ENCODE data around the gene TMEM201.
A peak's percentile ranks its signal among the peaks of the same experiment; 100 is the strongest.

Gene TMEM201

DNA sequence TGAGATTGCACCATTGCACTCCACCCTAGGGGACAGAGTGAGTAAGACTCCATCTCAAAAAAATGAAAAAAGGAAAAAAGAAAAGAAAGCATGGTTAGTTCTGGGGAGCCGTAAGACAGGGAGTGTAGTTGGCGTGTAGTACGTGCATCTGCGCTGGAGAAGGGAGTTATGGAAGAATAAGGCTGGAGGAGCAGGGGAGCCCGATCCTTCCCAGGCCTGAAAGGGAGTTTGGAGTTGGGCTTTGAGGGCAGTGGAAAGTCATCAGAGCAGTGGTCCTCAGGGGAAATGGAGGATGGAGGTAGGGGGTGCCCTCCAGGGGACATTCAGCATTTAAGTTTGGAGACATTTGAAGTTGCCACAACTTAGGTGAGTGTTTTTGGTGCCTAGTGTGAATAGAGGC is 11.3 kb upstream of the TMEM201 start:
- no peak for DNase-seq (ENCODE audit: low read depth)

DNA sequence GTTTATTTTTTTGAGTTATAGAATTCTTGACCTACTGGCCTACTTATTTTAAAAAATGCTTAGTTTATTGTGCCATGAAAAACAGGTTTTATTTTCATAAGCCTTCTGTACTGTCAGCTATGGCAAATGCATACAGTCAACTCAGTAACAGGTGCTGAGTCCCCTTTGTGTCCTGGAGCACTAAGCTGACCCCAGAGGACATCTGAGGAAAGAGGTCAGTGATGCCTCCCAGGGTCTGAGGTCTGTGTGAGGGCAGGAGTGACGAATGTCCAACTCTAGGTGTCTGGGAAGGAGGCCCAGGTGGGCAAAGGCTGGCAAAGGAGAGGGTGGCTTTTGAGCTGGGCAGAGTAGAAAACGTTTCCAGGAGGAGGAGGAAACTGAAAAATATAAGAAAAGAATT is 7.8 kb upstream of the TMEM201 start:
- no peak for DNase-seq (ENCODE audit: low read depth)

DNA sequence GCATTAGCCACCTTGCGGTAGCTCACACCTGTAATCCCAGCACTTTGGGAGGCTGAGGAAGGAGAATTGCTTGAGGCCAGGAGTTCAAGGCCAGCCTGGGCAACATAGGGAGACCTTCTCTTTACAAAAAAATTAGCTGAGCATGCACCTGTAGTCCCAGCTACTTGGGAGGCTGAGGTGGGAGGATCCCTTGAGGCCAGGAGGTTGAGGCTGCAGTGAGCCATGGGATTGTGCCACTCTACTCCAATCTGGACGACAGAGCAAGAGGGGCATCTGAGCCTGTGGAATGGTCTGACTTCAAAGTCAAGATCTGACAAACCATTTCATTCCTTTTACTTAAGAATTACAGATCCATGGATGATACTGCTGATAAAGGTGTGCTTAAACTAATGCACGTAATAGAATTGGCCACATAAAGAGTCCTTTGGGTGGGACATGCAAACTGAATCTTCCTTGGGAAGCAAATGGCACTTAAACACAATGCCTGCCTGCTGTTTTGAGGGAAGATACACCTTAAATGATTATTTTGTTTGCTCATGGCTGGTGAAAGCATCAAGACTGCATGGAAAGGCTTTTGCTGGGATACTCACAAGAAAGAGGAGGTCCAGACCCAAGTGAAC is 2.5 kb upstream of the TMEM201 start:
- DNase-seq (ENCODE audit: low read depth), result no peak

DNA sequence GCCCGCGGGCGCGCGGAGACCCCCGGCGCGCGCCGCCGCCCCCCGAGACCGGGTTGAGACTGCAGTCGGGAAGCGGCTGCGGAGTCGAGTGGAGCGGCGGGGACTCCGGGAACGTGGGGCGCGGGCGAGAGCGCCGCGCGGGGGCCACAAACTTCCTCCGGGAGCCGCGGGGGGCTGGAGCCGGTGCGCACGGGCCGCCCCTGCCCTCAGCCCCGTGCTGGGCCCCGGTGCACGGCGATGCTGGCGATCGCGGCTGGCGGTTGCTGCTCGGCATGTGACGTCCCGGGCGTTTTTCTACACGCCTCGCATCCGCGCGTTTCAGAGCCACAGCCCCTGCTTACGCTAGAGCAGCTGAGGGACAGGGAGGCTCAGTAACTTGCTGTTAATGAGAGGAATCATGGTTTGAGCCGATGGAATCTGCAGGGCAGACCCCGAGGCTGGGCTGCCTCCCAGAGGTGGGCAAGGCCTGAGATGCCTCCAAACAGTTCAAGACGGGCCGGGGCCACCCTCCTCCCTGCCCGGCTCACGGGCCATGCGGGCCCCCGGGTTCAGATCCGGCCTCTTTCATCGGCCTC is 520 bp downstream of the TMEM201 start:
- DNase-seq (ENCODE audit: low read depth), result no peak

DNA sequence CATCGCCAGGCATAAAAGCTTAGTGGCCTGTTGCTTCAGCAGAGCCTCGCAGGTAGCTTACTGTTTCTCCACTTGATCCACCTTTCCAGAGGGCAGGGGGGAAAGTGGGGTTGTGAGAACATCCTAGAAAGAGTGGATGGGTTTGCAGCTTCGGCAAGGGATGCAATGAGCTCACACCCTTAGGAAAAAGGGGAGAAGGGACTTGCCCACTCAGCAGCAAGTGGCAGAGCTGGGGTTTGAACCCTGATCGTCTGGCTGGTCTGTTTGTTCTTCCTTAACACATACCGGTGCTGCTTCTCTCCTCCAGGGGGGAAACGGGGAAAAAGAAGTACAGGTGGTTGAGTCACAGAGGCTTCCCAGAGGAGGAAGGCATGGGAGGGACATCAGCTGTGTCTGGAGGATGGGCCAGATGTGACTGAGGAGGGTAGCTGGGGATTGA is 1.0 kb downstream of the TMEM201 start:
- DNase-seq (ENCODE audit: low read depth), result no peak

DNA sequence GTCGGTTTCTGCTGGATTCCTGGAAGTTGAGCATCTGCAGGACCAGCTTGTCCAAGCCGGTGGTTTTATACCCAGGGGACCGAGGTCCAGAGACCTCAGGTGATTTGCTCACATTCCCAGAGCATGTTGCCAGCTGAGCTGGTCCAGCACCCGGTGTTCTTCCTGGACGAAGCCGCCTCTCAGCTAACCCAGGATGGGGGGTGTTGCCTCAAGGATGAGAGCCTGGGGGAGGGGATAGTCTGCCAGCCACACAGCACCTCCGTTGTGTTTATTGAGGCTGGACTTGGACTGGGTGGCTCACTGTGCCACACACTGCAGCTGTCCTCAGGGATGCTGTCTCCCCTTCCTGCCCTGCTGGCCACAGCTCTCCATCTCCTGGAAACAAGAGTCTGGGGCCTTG is 1.5 kb downstream of the TMEM201 start:
- no peak for DNase-seq (ENCODE audit: low read depth)

DNA sequence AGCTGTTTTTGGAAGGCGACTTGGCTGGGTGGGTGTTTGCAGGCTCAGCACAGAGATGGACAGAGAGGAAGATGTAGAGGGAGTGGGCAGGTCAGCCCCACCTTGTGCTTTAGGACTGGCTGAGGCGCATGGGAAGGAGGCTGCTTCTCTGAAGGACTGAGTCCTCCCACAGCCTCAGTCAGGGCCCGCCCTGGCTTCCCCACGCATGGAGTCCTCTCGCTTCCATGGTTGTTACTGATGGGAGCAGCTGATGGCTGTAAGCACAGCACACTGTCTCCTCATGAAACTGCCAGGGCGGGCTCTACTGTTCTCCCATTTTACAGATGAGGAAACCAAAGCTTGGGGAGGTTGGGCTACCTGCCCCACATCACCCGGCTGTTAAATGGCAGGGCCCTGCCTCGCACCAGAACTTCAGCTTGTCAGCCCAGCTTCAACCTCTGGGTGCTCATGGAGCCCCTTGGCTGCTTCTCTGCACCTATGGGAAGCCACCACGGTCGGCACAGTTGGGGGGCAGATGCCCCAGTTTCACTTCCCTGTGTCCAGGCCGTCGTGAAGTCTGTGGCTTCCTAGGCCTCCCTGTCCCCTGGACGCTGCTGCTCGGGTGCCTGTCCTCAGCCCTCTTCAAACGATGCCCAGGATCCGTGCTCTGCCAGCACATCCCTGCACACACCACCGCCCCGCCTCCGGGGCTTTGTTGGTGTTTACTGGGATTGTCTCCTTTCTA is 2.4 kb downstream of the TMEM201 start:
- no peak for DNase-seq (ENCODE audit: low read depth)

DNA sequence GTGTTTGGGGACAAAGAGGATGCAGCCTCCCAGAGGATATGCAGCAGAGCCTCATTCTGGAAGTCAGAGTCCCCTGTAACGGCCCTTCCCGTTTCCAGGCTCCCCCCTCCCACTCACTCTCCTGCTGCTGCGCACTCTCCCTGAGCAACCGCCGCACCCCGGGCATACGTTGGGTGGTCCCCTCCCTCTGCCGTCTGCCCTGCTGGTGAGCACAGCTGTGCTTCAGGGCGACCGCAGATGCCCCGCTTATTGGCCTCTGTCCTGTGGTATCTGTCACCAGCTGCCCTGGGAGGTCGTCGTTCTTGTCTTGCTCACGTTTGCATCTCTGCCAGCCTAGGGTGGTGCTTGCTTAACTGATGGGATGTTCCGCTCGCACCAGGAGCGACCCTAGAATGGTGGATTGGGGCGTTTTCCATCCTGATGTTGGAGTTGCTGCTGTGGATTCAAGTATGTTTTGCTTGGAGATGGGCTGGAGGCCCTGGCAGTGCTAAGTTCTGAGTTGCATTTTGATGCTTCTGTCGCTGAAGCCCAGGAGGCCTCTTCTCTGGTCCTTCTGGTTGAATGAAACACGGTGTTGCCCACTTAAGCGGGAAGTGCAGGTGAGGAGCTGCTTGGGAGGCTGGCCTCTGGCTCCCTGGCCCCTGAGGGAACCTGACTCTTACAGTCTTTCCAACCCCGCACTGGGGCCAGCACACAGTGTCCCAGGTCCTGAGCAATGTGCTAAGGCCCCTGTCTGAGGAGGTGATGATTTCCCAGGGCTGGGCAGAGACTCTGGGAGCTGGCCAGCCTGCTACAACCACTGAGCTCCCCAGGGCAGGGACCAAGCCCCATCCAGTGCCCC is 3.2 kb downstream of the TMEM201 start:
- DNase-seq (ENCODE audit: low read depth), result no peak

DNA sequence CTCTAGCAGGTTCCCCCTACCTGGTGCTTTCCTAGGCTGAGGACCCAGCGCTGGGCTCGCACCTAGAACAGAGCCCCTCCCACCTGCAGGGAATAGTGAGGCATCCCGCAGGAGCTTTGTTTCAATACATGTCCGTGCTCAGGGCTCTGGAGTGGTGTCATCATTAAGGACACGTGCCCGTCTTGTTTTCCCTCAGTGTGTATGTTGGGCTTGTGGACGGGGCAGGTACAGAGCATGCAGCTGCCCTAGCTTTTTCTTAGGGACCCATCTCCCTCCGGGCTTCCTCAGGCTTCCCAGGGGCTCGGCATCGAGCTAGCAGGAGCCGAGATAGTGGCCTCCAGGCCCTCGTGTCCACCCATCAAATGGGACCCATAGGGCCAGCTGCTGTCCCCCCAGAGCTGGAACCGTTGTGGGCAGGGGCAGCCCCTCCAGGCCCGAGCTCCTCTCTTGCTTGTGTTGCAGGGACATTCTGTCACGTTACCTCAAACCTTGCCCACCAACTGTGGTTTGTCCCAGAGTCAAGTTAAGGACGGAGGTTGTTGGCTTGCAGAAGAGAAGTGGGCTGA is 3.9 kb downstream of the TMEM201 start:
- DNase-seq (ENCODE audit: low read depth), result no peak

DNA sequence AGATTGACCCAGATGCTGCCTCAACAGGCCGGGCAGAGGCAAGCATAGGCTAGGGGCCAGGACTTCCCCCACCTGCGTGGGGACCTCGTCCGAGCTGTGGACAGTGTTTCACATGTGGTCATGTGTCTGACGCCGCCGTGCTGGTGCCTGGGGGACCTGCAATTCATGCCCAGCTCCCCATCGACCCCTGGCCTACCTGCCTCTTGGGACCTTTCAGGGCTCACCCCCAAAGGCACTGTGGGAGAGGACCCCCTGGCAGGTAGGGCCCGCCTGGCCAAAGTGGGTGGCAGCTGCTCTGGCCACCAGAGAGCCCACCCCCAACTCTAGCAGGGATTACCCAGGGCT is 4.4 kb downstream of the TMEM201 start:
- no peak for DNase-seq (ENCODE audit: low read depth)

DNA sequence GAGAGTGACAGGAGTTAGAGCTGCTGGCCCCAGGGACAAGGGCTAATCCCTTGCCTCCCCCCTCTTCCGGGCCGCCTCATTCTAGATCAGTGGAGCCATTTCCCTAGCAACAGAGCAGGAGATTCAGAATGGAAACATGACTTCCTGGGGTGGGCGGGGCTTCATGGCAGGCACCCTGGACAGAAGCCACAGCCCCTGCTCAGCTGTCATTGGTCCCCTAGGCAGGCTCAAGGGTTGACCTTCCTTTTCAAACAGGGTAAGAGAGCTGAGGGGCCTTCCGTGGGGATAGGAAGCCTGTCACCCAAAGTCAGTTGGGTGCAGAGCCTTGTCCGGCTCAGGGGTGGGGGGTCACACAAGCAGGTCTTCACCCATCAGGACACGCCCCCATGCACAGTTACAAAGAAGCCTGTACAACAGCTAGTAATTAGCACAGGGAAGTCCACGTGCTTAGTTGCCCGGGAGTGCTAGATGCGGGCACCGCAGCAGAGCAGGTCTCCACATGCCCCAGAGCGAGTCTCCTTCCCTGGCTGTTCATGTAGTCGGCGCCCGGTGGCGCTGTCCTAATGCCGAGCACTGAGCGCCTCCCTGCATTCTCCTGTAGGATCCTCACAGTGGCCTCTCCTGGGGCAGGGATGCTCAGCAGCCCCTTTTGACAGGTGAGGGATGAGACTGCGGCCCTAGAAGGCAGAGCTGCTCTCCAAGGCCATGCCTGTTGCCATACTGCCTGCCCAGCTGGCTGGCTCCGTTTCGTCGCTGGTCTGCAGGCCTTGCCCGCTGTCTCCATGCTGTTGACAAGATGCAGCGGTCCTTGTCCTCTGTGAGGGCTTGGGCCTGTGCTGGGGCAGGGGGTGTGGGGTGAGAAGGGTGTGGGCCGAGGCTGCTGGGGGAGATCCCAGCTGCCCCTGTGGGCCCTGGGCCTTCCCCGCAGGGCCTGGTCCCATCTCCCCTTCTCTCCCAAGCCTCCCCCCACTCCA is 5.1 kb downstream of the TMEM201 start:
- DNase-seq (ENCODE audit: low read depth), result peak; percentile 37

DNA sequence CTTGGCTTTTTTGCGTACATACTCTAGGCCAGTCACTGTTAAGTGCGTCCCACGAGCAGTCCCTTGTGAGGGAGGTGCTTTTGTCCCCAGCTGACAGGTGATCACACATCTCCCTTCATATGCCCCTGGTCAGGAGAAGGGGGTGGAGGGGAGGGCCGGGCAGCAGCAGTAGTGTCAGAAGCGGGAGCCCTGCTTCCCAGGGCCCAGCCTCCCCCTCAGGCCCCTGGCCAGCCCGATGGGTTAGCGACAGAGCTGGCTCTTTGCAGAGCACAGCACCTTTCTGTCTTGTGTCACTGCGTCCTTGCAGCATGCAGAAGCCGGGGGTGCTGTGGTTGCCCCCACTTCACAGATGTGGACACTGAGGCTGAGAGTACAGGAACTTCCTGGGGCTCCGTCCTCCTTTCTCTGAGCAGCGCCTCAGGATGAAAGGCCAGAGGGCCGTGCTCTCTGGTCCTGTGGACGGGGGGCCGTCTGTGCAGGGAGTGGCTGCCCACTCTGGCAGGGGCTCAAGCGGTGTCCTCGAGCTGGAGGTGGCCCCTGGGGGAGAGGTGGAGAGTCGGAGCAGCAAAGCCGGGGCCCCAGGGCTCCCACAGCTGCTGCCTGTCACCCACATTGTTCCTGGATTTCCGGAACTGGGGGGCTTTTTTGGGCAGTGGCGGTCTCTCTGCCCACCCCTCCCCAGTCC is 5.9 kb downstream of the TMEM201 start:
- no peak for DNase-seq (ENCODE audit: low read depth)

DNA sequence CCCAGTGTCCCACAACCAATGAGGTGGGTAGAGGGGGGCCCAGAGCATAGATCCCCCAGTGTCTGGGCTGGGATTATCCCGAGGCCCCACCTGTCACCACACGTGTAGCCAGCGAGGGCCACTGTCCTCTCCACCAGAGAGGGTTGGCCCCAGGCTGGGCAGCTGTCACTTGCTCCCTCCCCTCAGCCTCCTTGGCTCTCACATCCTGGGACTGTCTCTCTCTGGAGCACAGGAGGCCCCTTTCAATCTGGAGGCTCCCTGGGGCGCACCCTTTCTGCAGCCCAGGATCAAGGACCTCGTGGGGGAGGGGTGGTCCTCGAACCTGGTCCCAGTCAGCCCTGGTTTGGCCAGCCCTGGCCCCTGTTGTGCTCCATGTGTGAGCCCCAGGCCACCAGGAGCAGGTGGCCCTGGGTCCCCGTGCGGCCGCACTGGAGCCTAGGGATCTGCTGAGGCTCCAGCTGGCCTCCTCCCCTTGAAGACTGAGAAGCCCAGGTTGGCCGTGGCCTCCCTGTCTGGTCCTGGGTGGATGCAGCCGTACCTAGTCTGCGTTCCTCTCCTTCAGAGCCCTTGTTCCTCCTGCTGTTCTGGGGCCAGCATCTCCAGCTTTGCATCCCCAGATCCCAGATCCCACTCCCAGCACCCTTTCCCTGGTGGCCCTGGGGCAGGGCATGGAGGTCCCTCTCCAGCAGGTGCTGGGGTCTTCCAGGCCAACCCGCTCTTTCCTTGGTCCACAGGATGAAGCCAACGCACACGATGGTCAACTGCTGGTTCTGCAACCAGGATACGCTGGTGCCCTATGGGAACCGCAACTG is 6.7 kb downstream of the TMEM201 start:
- DNase-seq (ENCODE audit: low read depth), result no peak

DNA sequence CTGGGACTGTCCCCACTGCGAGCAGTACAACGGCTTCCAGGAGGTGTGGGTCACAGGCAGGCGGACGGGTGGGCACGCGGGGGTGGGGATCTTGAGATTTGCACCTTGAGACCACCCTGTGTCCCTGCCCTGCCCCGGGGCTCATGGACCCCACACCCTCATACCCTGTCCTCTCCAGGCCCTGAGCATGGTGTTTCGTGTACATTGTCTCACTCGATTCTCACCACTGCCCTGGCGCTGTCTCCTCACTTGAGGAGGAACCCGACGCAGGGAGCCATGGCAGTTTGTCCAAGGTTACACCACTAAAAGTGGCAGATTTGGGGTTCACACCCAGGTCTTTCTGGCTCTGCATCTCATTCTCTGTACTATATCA is 7.2 kb downstream of the TMEM201 start:
- DNase-seq (ENCODE audit: low read depth), result no peak

DNA sequence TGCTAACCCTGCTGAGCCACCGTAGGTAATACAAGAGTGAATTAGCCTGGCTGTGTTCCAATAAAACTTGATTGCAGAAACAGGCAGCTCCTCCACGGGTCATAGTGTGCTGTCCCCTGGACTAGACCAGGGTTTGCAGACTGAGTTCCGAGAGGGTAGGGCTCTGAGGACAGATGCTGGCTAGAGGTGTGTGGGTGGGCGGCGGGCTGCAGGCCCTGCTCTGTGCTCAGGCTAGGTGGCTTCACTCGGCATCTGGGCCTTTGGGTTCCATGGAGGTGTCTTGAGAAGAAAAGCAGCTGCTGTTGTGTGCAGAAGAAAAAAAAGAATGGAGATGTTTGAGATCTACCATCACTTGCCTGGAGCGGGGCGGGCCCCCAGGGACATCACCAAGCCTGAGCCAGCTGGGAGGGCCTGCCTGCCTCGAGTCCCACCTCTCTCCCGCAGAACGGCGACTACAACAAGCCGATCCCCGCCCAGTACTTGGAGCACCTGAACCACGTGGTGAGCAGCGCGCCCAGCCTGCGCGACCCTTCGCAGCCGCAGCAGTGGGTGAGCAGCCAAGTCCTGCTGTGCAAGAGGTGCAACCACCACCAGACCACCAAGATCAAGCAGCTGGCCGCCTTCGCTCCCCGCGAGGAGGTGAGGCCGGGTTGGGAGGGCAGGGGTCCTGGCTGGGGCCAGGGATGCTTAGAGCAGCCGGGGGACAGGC is 7.9 kb downstream of the TMEM201 start:
- DNase-seq (ENCODE audit: low read depth), result no peak

DNA sequence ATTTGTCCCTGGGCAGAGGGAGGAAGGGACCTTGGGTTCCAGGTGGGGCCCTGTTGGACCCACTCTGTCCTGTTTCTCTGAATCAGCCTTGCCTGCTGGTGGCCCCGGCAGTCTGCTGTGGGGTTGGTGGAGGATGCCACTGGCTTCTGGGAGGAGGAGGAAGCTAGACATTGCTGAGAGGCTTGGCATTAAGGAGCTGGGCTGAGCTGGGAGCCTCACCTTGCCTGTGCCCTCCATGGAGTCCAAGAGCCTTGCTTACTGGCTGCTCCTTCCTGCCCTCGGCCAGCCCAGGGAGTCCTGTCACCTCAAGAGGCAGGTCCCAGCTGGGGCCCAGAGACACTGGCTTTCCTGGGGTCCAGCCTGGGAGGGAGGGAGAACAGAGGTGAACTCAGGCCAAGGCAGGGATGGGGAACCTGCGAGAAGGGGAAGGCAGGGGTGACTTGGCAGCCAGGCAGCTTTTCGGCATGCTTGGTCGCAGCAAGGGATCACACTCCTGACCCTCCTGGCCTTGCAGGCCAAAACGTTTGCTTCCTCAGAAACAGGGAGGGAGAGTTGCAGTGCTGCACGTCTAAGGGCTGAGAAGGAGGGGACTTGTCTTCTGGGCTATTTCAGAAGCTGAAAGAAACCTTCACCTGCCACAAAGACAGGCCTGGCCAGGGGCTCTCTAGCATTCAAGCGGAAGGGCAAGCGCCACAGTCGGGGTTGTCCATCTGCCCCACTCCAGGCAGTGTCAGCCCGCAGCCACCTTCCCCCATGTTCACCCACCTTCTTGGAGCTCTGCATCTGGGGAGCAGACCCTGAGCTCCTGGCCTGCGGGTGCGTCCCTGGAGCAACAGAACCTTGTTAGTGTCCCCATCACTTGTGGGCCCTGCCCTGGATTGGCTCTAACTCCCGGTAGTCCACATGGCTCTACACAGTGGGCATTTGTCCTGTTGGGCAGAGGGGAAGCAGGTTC is 8.9 kb downstream of the TMEM201 start:
- no peak for DNase-seq (ENCODE audit: low read depth)

DNA sequence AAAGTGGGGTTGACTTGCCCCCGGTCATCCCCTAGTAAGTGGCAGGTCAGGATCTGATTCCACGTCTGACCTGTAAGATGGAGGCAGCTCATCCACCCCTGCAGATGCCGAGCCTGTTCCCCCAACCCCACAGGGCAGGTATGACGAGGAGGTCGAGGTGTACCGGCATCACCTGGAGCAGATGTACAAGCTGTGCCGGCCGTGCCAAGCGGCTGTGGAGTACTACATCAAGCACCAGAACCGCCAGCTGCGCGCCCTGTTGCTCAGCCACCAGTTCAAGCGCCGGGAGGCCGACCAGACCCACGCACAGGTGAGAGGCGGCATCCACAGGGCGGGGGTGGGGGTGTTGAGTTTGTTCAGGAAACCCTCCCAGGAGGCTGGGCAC is 9.6 kb downstream of the TMEM201 start:
- no peak for DNase-seq (ENCODE audit: low read depth)

DNA sequence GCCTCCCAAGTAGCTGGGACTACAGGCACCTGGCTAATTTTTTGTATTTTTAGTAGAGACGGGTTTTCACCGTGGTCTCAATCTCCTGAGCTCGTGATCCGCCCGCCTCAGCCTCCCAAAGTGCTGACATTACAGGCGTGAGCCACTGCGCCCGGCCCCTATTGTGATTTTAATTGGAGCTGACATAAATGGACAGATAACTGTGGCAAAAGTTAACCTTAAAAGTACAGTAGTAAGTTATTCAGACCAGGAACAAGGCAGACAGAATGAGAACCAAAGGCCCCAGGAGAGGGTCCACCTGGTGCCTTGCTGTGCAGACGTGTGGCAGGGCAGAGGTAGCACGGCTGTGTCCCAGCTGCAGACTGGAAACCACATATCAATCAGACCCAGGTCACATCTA is 11.0 kb downstream of the TMEM201 start:
- DNase-seq (ENCODE audit: low read depth), result no peak

All from GM04503 (cell line).